PC-9 (cell line): ENCODE results near the gene FGF9. TPM values are rescaled to one million over a fixed set of nuclear protein-coding genes. Genes with fewer than 3 reads are reported as not detected.

ENCODE experiments used
- BruUV-seq: library from RNA; stranded (reverse); fragments of 400-500 nt; replicated peaks from 2 replicates; lab custom pipeline; 2021; lab: Mats Ljungman, UMichigan
- CTCF ChIA-PET: fragments of 300-600 bp; sonication (Branson Sonifier 250); formaldehyde crosslinking; loops from one replicate; lab custom pipeline; 2022; ENCODE audit warnings: antibody characterized with exemption; lab: Charles Lee
- POLR2A ChIA-PET: fragments of 300-600 bp; sonication (Branson Sonifier 250); formaldehyde crosslinking; loops from one replicate; lab custom pipeline; 2022; ENCODE audit warnings: antibody characterized with exemption; ENCODE audit not compliant: unreplicated experiment; lab: Charles Lee
- DNase-seq, 2 experiments: peaks; one replicate each; pipeline versions ENCODE4 v3.0.0 to v3.0.0-alpha.2; 2015 to 2022; ENCODE audit warnings: mixed read lengths in 1 of 2
- H2AFZ ChIP-seq: fragments of 200-600 bp; sonication (generic); 2 replicates; pipeline ENCODE4 v1.8.1; 2017; ENCODE audit warnings: antibody characterized with exemption
- H3F3A ChIP-seq: fragments of 200-600 bp; sonication (generic); 2 replicates; pipeline ENCODE4 v1.8.1; 2017; ENCODE audit warnings: antibody characterized with exemption, mild to moderate bottlenecking, low read depth; ENCODE audit not compliant: insufficient read depth
- H3K27ac ChIP-seq: fragments of 200-600 bp; sonication (generic); 2 replicates; pipeline ENCODE4 v1.6.1; 2016; ENCODE audit warnings: mixed run types
- H3K27me3 ChIP-seq: fragments of 200-600 bp; sonication (generic); 2 replicates; pipeline ENCODE4 v1.6.1; 2016; ENCODE audit warnings: low read depth, mixed run types; ENCODE audit not compliant: insufficient read depth
- H3K36me3 ChIP-seq: fragments of 200-600 bp; sonication (generic); 2 replicates; pipeline ENCODE4 v1.6.1; 2016; ENCODE audit warnings: low read depth, mixed run types
- H3K4me1 ChIP-seq: fragments of 200-600 bp; sonication (generic); replicated peaks from 2 replicates; pipeline ENCODE4 v1.6.1; 2016; ENCODE audit warnings: mixed run types; ENCODE audit not compliant: insufficient read depth
- H3K4me2 ChIP-seq: fragments of 200-600 bp; sonication (generic); 2 replicates; pipeline ENCODE4 v1.6.1; 2017; ENCODE audit warnings: mixed run types
- H3K4me3 ChIP-seq: fragments of 200-600 bp; sonication (generic); 2 replicates; pipeline ENCODE4 v1.6.1; 2016; ENCODE audit warnings: mixed run types
- H3K79me2 ChIP-seq: fragments of 200-600 bp; sonication (generic); 2 replicates; pipeline ENCODE4 v1.6.1; 2017; ENCODE audit warnings: low read depth, mixed run types
- H3K9me2 ChIP-seq: fragments of 200-600 bp; sonication (generic); 2 replicates; pipeline ENCODE4 v1.8.1; 2017; ENCODE audit warnings: mild to moderate bottlenecking; ENCODE audit not compliant: insufficient read depth
- H3K9me3 ChIP-seq: fragments of 200-600 bp; sonication (generic); 2 replicates; pipeline ENCODE4 v1.8.1; 2016; ENCODE audit warnings: low read depth; ENCODE audit not compliant: insufficient read depth
- H4K20me1 ChIP-seq: fragments of 200-600 bp; sonication (generic); 2 replicates; pipeline ENCODE4 v1.8.1; 2017; ENCODE audit not compliant: insufficient read depth
- CTCF ChIP-seq: fragments of 200-600 bp; sonication (generic); conservative IDR thresholded peaks from 2 replicates; pipeline ENCODE4 v1.6.1; 2017; ENCODE audit warnings: mixed run types, antibody characterized with exemption, mild to moderate bottlenecking, moderate library complexity
- EZH2 ChIP-seq: fragments of 200-600 bp; sonication (generic); IDR thresholded peaks from 2 replicates; pipeline ENCODE4 v1.8.0; 2017; ENCODE audit warnings: antibody characterized with exemption, low read depth
- intact Hi-C: fragments of 100-400 bp; cut with micrococcal nuclease; formaldehyde crosslinking; loops from one replicate; pipeline ENCODE4 v1.10.0; 2022; ENCODE audit not compliant: unreplicated experiment
- total RNA-seq: library from RNA; stranded (reverse); gene quantifications from 2 replicates; pipeline ENCODE4 v1.2.3, GENCODE V29; 2021

FGF9 gene
- total RNA-seq, 1 experiment from 2014 or later: not detected

- Histone ChIP-seq H3K9me3 (no peaks in the 10 kb centered on the region), H3K36me3 (no peaks in the 10 kb centered on the region), H4K20me1 (no peaks in the 10 kb centered on the region), H2AFZ (no peak overlapping the region), H3K9me2 (no peaks in the 10 kb centered on the region), H3K27ac (no peak overlapping the region), H3K4me3 (no peak overlapping the region), H3K27me3 (peaks cover 10% of the 10 kb centered on the region), H3F3A (no peaks in the 10 kb centered on the region), H3K79me2 (no peaks in the 10 kb centered on the region), H3K4me1 (no peaks in the 10 kb centered on the region), H3K4me2 (no peak overlapping the region)
- intact Hi-C loops: no loop called here
- ChIA-PET POLR2A (no interaction called here), CTCF (no interaction called here)
- no TSS peak for BruUV-seq
- no peak for DNase-seq
- TF ChIP-seq EZH2 (no peak), CTCF (no peak)
Measured at GRCh38 chr13:21659087-21659486, 11.8 kb upstream of the FGF9 start.

- H2AFZ ChIP-seq: no peak overlapping the region
- H3K79me2 ChIP-seq: no peaks in the 10 kb centered on the region
- POLR2A ChIA-PET: no interaction called here
- intact Hi-C loops: no loop called here
- H3K9me2 ChIP-seq: no peaks in the 10 kb centered on the region
- H4K20me1 ChIP-seq: no peaks in the 10 kb centered on the region
- H3K4me1 ChIP-seq: no peaks in the 10 kb centered on the region
- DNase-seq: no peak
- TF ChIP-seq EZH2 (no peak), CTCF (no peak)
- H3K27me3 ChIP-seq: peaks cover 10% of the 10 kb centered on the region
- no TSS peak for BruUV-seq
- no peak overlapping the region for H3K27ac ChIP-seq
- H3K9me3 ChIP-seq: no peaks in the 10 kb centered on the region
- no peak overlapping the region for H3K4me2 ChIP-seq
- no peaks in the 10 kb centered on the region for H3F3A ChIP-seq
- no peak overlapping the region for H3K4me3 ChIP-seq
- CTCF ChIA-PET: no interaction called here
- H3K36me3 ChIP-seq: no peaks in the 10 kb centered on the region
Measured at GRCh38 chr13:21661097-21661909, 9.6 kb upstream of the FGF9 start.

- BruUV-seq: no TSS peak
- H3K4me2 ChIP-seq: no peak overlapping the region
Measured at GRCh38 chr13:21663197-21663596, 7.7 kb upstream of the FGF9 start.

More at GRCh38 chr13:21663197-21663596, 7.7 kb upstream of the FGF9 start:
- H3F3A ChIP-seq: no peaks in the 10 kb centered on the region
- H3K4me1 ChIP-seq: no peaks in the 10 kb centered on the region
- H3K9me2 ChIP-seq: no peaks in the 10 kb centered on the region
- DNase-seq: no peak
- intact Hi-C loops: no loop called here
- ChIA-PET CTCF (no interaction called here), POLR2A (no interaction called here)
- H3K79me2 ChIP-seq: no peaks in the 10 kb centered on the region
- no peak overlapping the region for H3K27ac ChIP-seq
- no peaks in the 10 kb centered on the region for H3K36me3 ChIP-seq
- H3K4me3 ChIP-seq: no peak overlapping the region
- TF ChIP-seq EZH2: no peak
- TF ChIP-seq CTCF: no peak
- no peaks in the 10 kb centered on the region for H4K20me1 ChIP-seq
- H2AFZ ChIP-seq: no peak overlapping the region
- no peaks in the 10 kb centered on the region for H3K9me3 ChIP-seq
- peaks cover 17% of the 10 kb centered on the region for H3K27me3 ChIP-seq
